ENCODE measurements around the gene STRIP2. TPM values are rescaled to one million over a fixed set of nuclear protein-coding genes. Genes with fewer than 3 reads are reported as not detected.
"Not testable (repeated sequence)": the region's sequence is repeated elsewhere in the genome, so short reads cannot be mapped to it uniquely, and the experiment has no call there.

The STRIP2 gene
- total RNA-seq, 1 experiment from 2014 or later = 9.1 TPM

- TF ChIP-seq, protein P1, sequence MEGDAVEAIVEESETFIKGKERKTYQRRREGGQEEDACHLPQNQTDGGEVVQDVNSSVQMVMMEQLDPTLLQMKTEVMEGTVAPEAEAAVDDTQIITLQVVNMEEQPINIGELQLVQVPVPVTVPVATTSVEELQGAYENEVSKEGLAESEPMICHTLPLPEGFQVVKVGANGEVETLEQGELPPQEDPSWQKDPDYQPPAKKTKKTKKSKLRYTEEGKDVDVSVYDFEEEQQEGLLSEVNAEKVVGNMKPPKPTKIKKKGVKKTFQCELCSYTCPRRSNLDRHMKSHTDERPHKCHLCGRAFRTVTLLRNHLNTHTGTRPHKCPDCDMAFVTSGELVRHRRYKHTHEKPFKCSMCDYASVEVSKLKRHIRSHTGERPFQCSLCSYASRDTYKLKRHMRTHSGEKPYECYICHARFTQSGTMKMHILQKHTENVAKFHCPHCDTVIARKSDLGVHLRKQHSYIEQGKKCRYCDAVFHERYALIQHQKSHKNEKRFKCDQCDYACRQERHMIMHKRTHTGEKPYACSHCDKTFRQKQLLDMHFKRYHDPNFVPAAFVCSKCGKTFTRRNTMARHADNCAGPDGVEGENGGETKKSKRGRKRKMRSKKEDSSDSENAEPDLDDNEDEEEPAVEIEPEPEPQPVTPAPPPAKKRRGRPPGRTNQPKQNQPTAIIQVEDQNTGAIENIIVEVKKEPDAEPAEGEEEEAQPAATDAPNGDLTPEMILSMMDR (conservative IDR thresholded peaks at IDR 0.05; ENCODE audit: low read depth, low read length) = no peak
- TF ChIP-seq EZH2 (IDR thresholded peaks at IDR 0.05; ENCODE audit: borderline replicate concordance, low read depth, low read length, poor library complexity, severe bottlenecking) = no peak
- intact Hi-C loops (cut with micrococcal nuclease; ENCODE audit: unreplicated experiment) = loop anchor here (10.0 kb wide), 1 partner anchor 174 kb away; no protein-coding TSS in a partner anchor
- ChIA-PET POLR2A (ENCODE audit: low non-redundant PET) (no interaction called here), CTCF (no interaction called here)
- Histone ChIP-seq H3K36me3 (ENCODE audit: insufficient read depth, low read length, poor library complexity, severe bottlenecking) (no peaks in the 10 kb centered on the region), H3K9me3 (ENCODE audit: low read depth, low read length, poor library complexity, severe bottlenecking) (no peaks in the 10 kb centered on the region), H3K4me3 (ENCODE audit: low read depth, low read length, poor library complexity, severe bottlenecking) (no peak overlapping the region), H3K27me3 (replicated peaks; ENCODE audit: insufficient read depth, low read depth, low read length, poor library complexity) (no peaks in the 10 kb centered on the region), H3K27ac (ENCODE audit: low read depth, low read length, poor library complexity, severe bottlenecking) (no peak overlapping the region), H3K4me1 (ENCODE audit: insufficient read depth, low read length, poor library complexity, severe bottlenecking) (no peaks in the 10 kb centered on the region)
- BruUV-seq (replicated peaks) = no TSS peak
- no peak for DNase-seq (ENCODE audit: low spot score)
Observed at GRCh38 chr7:129470411-129470810, 36.2 kb downstream of the STRIP2 start.

DNA sequence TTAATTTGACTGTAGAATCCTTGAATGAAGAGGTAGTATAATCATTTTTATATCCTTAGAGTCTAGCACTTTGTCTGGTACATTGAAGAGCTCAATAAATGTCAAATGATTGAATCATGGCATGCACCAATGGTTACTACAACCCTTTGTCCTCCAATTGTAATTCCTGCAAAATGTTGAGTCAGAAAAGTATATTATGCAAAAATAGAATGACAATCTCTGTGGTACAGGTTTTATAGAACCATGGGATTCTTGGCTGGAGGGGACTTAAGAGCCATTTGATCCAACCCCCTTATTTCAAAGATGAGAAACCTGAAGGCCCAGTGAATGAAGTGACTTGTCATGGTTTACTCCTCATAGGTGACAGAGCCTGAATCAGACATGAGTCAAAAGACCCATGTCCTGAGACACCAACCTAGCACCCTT is 37.2 kb downstream of the STRIP2 start:
- TF ChIP-seq, protein P1 (conservative IDR thresholded peaks at IDR 0.05; ENCODE audit: low read depth, low read length) = no peak
- no peak for TF ChIP-seq EZH2 (IDR thresholded peaks at IDR 0.05; ENCODE audit: borderline replicate concordance, low read depth, low read length, poor library complexity, severe bottlenecking)
- Histone ChIP-seq H3K4me3 (ENCODE audit: low read depth, low read length, poor library complexity, severe bottlenecking) (no peak overlapping the region), H3K27me3 (replicated peaks; ENCODE audit: insufficient read depth, low read depth, low read length, poor library complexity) (no peaks in the 10 kb centered on the region), H3K9me3 (ENCODE audit: low read depth, low read length, poor library complexity, severe bottlenecking) (no peaks in the 10 kb centered on the region), H3K4me1 (ENCODE audit: insufficient read depth, low read length, poor library complexity, severe bottlenecking) (no peaks in the 10 kb centered on the region), H3K36me3 (ENCODE audit: insufficient read depth, low read length, poor library complexity, severe bottlenecking) (no peaks in the 10 kb centered on the region), H3K27ac (ENCODE audit: low read depth, low read length, poor library complexity, severe bottlenecking) (no peak overlapping the region)
- CTCF ChIA-PET = interaction anchor here (0.8 to 2.0 kb wide), 3 partner anchors 104 to 253 kb away, joined by 3 to 11 read pairs (median 6); no protein-coding TSS in a partner anchor
- DNase-seq (ENCODE audit: low spot score) = no peak
- intact Hi-C loops (cut with micrococcal nuclease; ENCODE audit: unreplicated experiment) = loop anchor here (10.0 kb wide), 1 partner anchor 173 kb away; no protein-coding TSS in a partner anchor
- POLR2A ChIA-PET (ENCODE audit: low non-redundant PET) = no interaction called here
- BruUV-seq (replicated peaks) = no TSS peak

GRCh38 chr7:129475931-129476330 is 41.7 kb downstream of the STRIP2 start:
- CTCF ChIA-PET; H3K4me3 ChIP-seq (ENCODE audit: low read depth, low read length, poor library complexity, severe bottlenecking); DNase-seq (ENCODE audit: low spot score); BruUV-seq (replicated peaks); H3K27ac ChIP-seq (ENCODE audit: low read depth, low read length, poor library complexity, severe bottlenecking); H3K9me3 ChIP-seq (ENCODE audit: low read depth, low read length, poor library complexity, severe bottlenecking); H3K4me1 ChIP-seq (ENCODE audit: insufficient read depth, low read length, poor library complexity, severe bottlenecking); H3K27me3 ChIP-seq (replicated peaks; ENCODE audit: insufficient read depth, low read depth, low read length, poor library complexity); H3K36me3 ChIP-seq (ENCODE audit: insufficient read depth, low read length, poor library complexity, severe bottlenecking); POLR2A ChIA-PET (ENCODE audit: low non-redundant PET): not testable (repeated sequence)
- intact Hi-C loops (cut with micrococcal nuclease; ENCODE audit: unreplicated experiment) = loop anchor here (10.0 kb wide), 1 partner anchor 169 kb away; no protein-coding TSS in a partner anchor

- CTCF ChIA-PET = interaction anchor here (0.6 kb wide), 1 partner anchor 1047 kb away, joined by 3 read pairs; no protein-coding TSS in a partner anchor
- BruUV-seq (replicated peaks); DNase-seq (ENCODE audit: low spot score); POLR2A ChIA-PET (ENCODE audit: low non-redundant PET); H3K27me3 ChIP-seq (replicated peaks; ENCODE audit: insufficient read depth, low read depth, low read length, poor library complexity); H3K9me3 ChIP-seq (ENCODE audit: low read depth, low read length, poor library complexity, severe bottlenecking); H3K4me1 ChIP-seq (ENCODE audit: insufficient read depth, low read length, poor library complexity, severe bottlenecking); H3K36me3 ChIP-seq (ENCODE audit: insufficient read depth, low read length, poor library complexity, severe bottlenecking); H3K4me3 ChIP-seq (ENCODE audit: low read depth, low read length, poor library complexity, severe bottlenecking); H3K27ac ChIP-seq (ENCODE audit: low read depth, low read length, poor library complexity, severe bottlenecking): not testable (repeated sequence)
- intact Hi-C loops (cut with micrococcal nuclease; ENCODE audit: unreplicated experiment) = loop anchor here (10.0 kb wide), 1 partner anchor 168 kb away; no protein-coding TSS in a partner anchor
Observed at GRCh38 chr7:129476398-129476797, 42.2 kb downstream of the STRIP2 start.
